WI38 (cell line): ENCODE results near the gene SRD5A1.

Source experiments
- H3K4me3 ChIP-seq: 2 replicates; pipeline ENCODE4 v1.5.1; 2011; ENCODE audit warnings: low read depth, mild to moderate bottlenecking, control low read depth, low read length
- CTCF ChIP-seq: IDR thresholded peaks from 2 replicates; pipeline ENCODE4 v1.5.1; 2012; ENCODE audit warnings: low read depth, mild to moderate bottlenecking, control low read depth, low read length

The SRD5A1 gene

GRCh38 chr5:6720561-6720921, 87.3 kb downstream of the SRD5A1 start:
- no peak for TF ChIP-seq CTCF
- no peak overlapping the region for H3K4me3 ChIP-seq

GRCh38 chr5:6721442-6721841, 88.2 kb downstream of the SRD5A1 start:
- no peak for TF ChIP-seq CTCF
- H3K4me3 ChIP-seq: no peak overlapping the region; the same call in 1 of the 2 replicates

GRCh38 chr5:6722015-6722414, 88.8 kb downstream of the SRD5A1 start:
- H3K4me3 ChIP-seq: peak overlapping the region; percentile 37
- TF ChIP-seq CTCF: no peak

GRCh38 chr5:6723122-6723815, 90.0 kb downstream of the SRD5A1 start:
- TF ChIP-seq CTCF: no peak
- H3K4me3 ChIP-seq: no peak overlapping the region

GRCh38 chr5:6723816-6724300, 90.6 kb downstream of the SRD5A1 start:
- H3K4me3 ChIP-seq: no peak overlapping the region
- no peak for TF ChIP-seq CTCF
